Esophagus squamous epithelium (tissue), 5 donors: ENCODE data around the gene OPCML. TPM values are rescaled to one million over a fixed set of nuclear protein-coding genes. Genes with fewer than 3 reads are reported as not detected.

Source experiments
- DNase-seq: peaks from one replicate; lab custom pipeline; 2025; lab: John Stamatoyannopoulos, UW
- H3K27ac ChIP-seq, 4 donors: fragments of 200-600 bp; sonication (generic); one replicate each; pipeline ENCODE4 v1.5.1; 2016 to 2019; ENCODE audit warnings: mild to moderate bottlenecking in 1 of 4
- H3K27me3 ChIP-seq, 4 donors: fragments of 200-600 bp; sonication (generic); 1 replicate in 3 of 4; 2 replicates in 1 of 4; pipeline versions ENCODE4 v1.5.1 to v1.6.0; 2017 to 2021; ENCODE audit warnings: antibody characterized with exemption in 1 of 4
- H3K36me3 ChIP-seq, 3 donors: fragments of 200-600 bp; sonication (generic); one replicate each; pipeline ENCODE4 v1.5.1; 2016 to 2019
- H3K4me1 ChIP-seq, 3 donors: fragments of 200-600 bp; sonication (generic); one replicate each; pipeline ENCODE4 v1.5.1; 2017 to 2019
- H3K4me3 ChIP-seq, 4 donors: fragments of 200-600 bp; sonication (generic); 1 replicate in 3 of 4; 2 replicates in 1 of 4; pipeline ENCODE4 v1.5.1; 2016 to 2019; ENCODE audit warnings: mild to moderate bottlenecking in 2 of 4, moderate library complexity in 1 of 4
- H3K9me3 ChIP-seq, 3 donors: fragments of 200-600 bp; sonication (generic); one replicate each; pipeline ENCODE4 v1.5.1; 2016 to 2019
- POLR2A ChIP-seq, 4 donors: fragments of 450-650 bp; IDR thresholded peaks; one replicate each; pipeline ENCODE4 v1.6.1; 2017; ENCODE audit warnings: antibody characterized with exemption in 4 of 4, mild to moderate bottlenecking in 4 of 4, moderate library complexity in 3 of 4
- WGBS, 2 donors: methylation state at CpG; one replicate each; pipeline ENCODE4 v1.1.5; 2018; 5-methylcytosine and 5-hydroxymethylcytosine counted together
- intact Hi-C: fragments of 100-400 bp; cut with DNase I; formaldehyde crosslinking; loops from one replicate; pipeline ENCODE4 v1.15.0; 2022
- total RNA-seq, 4 donors: library from RNA; depleted of rRNA; stranded (reverse); fragments of >200 nt; gene quantifications; one replicate each; pipeline ENCODE4 v1.1.0, GENCODE V29; 2016
- TF ChIP-seq, protein P1 (sequence below), 6 experiments: fragments of 450-650 bp in 4 of 6; fragments of 200-600 bp in 2 of 6; sonication (generic) in 2 of 6; IDR thresholded peaks; one replicate each; pipeline ENCODE4 v1.5.1; 2016 to 2019; ENCODE audit warnings: antibody characterized with exemption in 6 of 6, mild to moderate bottlenecking in 4 of 6, moderate library complexity in 4 of 6
- donor health status: DM: yes; HTN: yes; CAD: no.

Gene OPCML
- total RNA-seq, 4 donors from 2014 or later, result under 0.01 TPM; not detected in 3

DNA sequence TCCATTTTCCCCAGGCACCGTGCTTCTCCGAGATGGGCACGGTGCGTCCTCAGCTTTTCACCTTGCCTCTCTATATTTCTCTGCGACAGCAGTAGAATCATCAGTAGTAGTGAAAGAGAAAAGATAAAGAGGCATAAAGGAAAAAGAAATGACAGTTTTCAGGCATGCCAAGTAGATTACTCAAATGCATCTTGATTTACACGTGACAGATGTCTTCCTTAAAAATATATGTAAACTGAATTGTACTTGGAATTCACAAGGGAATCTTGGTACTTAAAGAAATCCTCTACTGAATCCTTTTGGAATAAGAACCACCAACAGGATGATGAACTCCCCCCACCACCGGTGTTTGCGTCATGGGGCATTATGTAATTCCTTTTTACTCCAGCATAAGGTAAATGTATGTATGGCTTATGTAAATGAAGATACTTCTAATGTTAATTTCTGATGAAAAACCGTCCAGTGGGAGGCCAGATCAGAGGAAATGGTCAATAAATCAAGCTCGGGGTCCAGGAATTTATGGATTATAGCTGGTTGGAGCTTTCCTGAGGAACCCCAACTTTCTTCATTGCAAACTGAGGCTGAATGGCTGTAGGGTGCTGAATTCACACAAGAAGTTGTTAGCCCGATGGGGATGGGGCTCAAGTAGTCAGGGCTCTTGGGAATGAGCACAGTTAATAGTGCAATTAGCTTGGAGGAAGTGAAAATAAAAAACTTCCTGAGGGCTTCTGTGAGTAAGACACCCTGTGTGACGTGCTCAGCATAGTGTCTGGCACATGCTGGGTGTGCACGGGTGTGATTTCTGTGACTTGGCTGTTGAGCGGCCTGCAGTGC lies 630.4 kb downstream of the OPCML start:
- Histone ChIP-seq H3K4me3 (no peak overlapping the region), H3K27ac (no peak overlapping the region), H3K4me1 (no peaks in the 10 kb centered on the region), H3K9me3 (no peaks in the 10 kb centered on the region), H3K27me3 (no peaks in the 10 kb centered on the region), H3K36me3 (no peaks in the 10 kb centered on the region)
- 63 to 69% methylated on average over 14 of the region's 14 CpGs for WGBS, 2 donors
- intact Hi-C loops, result no loop called here
- no peak for TF ChIP-seq POLR2A (IDR thresholded peaks at IDR 0.05)
- TF ChIP-seq, protein P1, sequence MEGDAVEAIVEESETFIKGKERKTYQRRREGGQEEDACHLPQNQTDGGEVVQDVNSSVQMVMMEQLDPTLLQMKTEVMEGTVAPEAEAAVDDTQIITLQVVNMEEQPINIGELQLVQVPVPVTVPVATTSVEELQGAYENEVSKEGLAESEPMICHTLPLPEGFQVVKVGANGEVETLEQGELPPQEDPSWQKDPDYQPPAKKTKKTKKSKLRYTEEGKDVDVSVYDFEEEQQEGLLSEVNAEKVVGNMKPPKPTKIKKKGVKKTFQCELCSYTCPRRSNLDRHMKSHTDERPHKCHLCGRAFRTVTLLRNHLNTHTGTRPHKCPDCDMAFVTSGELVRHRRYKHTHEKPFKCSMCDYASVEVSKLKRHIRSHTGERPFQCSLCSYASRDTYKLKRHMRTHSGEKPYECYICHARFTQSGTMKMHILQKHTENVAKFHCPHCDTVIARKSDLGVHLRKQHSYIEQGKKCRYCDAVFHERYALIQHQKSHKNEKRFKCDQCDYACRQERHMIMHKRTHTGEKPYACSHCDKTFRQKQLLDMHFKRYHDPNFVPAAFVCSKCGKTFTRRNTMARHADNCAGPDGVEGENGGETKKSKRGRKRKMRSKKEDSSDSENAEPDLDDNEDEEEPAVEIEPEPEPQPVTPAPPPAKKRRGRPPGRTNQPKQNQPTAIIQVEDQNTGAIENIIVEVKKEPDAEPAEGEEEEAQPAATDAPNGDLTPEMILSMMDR (IDR thresholded peaks at IDR 0.05), result no peak
- DNase-seq, result no peak

DNA sequence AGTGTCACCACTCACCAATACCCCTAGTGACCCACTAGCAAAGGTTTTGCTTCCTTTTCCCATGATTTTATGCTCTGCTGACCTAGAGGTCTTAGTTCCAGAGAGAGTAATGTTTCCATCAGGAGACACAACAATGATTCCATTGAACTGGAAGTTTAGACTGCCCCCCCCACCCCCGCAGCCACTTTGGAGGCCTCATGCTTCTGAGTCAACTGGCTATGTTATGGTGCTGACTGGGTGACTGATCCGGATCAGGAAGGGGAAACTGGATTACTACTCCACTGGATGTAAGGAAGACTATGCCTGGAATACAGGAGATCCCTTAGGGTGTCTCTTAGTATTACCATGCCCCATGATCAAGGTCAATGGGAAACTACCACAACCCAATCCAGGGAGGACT lies 633.6 kb downstream of the OPCML start:
- Histone ChIP-seq H3K4me1 (no peaks in the 10 kb centered on the region), H3K27me3 (no peaks in the 10 kb centered on the region), H3K9me3 (no peaks in the 10 kb centered on the region), H3K36me3 (no peaks in the 10 kb centered on the region), H3K4me3 (no peak overlapping the region), H3K27ac (no peak overlapping the region)
- DNase-seq, result no peak
- TF ChIP-seq, protein P1 (IDR thresholded peaks at IDR 0.05), result no peak
- no peak for TF ChIP-seq POLR2A (IDR thresholded peaks at IDR 0.05)
- 79% methylated on average over 2 of the region's 2 CpGs; no CpG with 5 or more reads in 1 of the 2 donors for WGBS, 2 donors
- intact Hi-C loops, result no loop called here

DNA sequence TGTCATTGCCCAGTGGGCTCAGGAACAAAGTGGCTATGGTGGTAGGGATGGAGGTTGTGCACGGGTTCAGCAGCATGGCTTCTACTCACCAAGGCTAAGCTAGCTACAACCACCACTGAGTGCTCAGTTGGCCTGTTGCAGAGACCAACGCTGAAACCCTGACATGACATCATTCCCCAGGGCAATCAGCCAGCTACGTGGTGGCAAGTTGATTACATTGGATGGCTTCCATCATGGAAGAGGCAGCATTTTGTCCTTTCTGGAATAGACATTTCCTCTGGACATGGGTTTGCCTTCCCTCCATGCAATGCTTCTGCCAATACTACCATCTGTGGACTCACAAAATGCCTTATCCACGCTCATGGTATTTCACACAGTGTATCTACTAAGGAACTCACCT lies 634.3 kb downstream of the OPCML start:
- Histone ChIP-seq H3K36me3 (no peaks in the 10 kb centered on the region), H3K4me3 (no peak overlapping the region), H3K27ac (no peak overlapping the region), H3K27me3 (no peaks in the 10 kb centered on the region), H3K9me3 (no peaks in the 10 kb centered on the region), H3K4me1 (no peaks in the 10 kb centered on the region)
- no peak for DNase-seq
- 55 to 62% methylated on average over 3 to 4 of the region's 4 CpGs for WGBS, 2 donors
- intact Hi-C loops, result no loop called here
- TF ChIP-seq, protein P1 (IDR thresholded peaks at IDR 0.05), result no peak
- TF ChIP-seq POLR2A (IDR thresholded peaks at IDR 0.05), result no peak

DNA sequence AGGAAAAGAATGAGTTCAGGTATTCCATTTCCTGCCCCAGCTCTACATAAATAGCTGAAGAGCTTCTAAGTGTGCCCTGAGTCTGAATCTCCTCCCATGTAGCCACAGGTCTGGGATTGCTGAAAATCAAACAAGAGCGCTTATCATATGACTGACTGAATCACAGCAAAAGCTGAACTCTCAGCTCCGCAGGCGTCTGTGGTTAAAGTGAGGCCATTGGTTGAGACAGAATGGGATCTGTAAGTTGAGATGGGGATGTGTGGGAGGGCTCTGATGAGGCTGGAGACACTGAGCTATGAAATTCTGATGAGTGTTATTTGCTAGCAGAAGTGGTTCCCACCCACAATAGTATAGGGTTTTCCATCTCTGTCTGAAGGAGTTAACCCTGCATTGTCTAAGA lies 637.0 kb downstream of the OPCML start:
- H3K36me3 ChIP-seq, result no peaks in the 10 kb centered on the region
- no peaks in the 10 kb centered on the region for H3K4me1 ChIP-seq
- TF ChIP-seq, protein P1 (IDR thresholded peaks at IDR 0.05), result no peak
- TF ChIP-seq POLR2A (IDR thresholded peaks at IDR 0.05), result no peak
- WGBS, 2 donors, result 38 to 85% methylated on average over 3 of the region's 3 CpGs
- no peak overlapping the region for H3K4me3 ChIP-seq
- no peak overlapping the region for H3K27ac ChIP-seq
- intact Hi-C loops, result no loop called here
- DNase-seq, result no peak
- no peaks in the 10 kb centered on the region for H3K27me3 ChIP-seq
- no peaks in the 10 kb centered on the region for H3K9me3 ChIP-seq

DNA sequence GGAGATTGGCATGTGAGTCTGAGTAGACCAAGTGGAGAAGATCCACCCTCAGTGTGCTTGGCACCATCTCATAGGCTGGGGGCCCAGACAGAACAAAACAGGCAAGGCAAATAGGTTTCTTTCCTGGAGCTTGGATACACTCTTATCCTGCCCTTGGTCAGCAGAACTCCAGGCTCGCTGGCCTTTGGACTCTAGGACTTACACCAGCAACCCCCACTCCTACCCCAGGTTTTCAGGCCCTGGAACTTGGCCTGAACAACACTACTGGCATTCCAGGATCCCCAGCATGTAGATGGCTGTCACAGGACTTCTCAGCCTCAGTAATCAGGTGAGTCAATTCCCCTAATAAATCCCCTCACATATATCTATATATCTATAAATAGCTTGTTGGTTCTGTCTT lies 637.7 kb downstream of the OPCML start:
- no peaks in the 10 kb centered on the region for H3K9me3 ChIP-seq
- TF ChIP-seq, protein P1 (IDR thresholded peaks at IDR 0.05), result no peak
- TF ChIP-seq POLR2A (IDR thresholded peaks at IDR 0.05), result no peak
- H3K4me3 ChIP-seq, result no peak overlapping the region
- intact Hi-C loops, result no loop called here
- WGBS, 2 donors, result 78 to 80% methylated on average over 1 of the region's 1 CpG
- no peak for DNase-seq
- H3K27me3 ChIP-seq, result no peaks in the 10 kb centered on the region
- H3K36me3 ChIP-seq, result no peaks in the 10 kb centered on the region
- H3K4me1 ChIP-seq, result no peaks in the 10 kb centered on the region
- H3K27ac ChIP-seq, result no peak overlapping the region
